ENCODE data around the gene PRG3.
"Not testable (repeated sequence)": the region's sequence is repeated elsewhere in the genome, so short reads cannot be mapped to it uniquely, and the experiment has no call there.

PRG3 gene

DNA sequence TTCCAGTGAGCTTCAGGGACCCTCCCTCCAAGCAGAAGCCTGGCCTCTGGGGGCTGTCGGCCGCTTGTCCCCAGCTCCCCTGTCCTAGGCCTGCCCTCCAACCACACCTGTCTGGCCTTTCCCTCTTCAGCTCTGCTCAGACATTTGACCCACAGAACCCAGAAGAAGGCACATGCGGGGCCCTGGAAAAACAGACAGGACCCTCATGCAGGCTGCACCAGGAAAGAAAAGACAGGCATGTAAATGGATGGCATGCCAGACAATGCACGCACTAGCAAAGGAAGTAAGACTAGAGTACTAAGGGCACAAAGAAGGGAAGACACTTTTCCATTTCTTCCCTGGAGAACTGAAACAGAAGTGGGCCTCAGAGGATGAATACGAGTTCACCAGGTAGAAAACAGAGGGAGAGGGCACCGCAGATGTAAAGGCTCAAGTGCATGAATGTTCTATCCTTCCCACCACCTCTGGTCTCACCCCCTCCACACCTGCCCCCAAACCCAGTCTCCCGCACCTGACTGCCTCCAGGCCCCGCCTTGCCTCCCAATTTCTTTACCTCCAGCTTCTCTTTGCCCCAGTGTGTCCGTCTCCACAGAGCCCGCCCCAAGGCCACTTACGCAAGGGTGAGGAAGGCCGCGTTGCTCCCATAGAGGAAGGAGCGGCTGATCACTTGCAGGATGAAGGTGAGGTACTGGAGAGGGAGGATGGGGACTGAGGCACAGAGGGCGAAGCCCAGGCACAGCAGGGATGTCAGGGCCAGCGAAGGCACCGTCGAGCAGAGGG, 28.6 kb upstream of the PRG3 start:
- in situ Hi-C loops (cut with HindIII; ENCODE audit: low sequenced_read_pairs), result no loop called here

DNA sequence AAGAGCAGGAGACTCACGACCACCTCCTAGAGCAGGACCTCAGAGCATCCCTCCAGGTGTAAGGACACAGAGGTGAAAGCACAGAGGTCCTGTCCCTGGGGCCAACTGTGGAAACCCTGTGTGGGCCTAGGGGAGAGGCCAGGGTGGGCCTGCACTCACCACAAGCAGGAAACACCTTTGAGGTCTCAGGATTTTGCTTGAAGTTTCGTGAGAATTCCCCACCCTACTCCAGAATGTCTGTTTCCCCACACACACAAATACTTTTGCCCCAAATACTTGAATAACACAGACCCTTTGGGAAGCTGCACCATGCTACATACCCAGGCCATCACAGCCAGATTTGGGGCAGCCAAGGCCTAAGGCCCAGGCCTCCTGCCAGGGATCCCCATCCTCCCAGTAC, 27.8 kb upstream of the PRG3 start:
- in situ Hi-C loops (cut with HindIII; ENCODE audit: low sequenced_read_pairs), result no loop called here

DNA sequence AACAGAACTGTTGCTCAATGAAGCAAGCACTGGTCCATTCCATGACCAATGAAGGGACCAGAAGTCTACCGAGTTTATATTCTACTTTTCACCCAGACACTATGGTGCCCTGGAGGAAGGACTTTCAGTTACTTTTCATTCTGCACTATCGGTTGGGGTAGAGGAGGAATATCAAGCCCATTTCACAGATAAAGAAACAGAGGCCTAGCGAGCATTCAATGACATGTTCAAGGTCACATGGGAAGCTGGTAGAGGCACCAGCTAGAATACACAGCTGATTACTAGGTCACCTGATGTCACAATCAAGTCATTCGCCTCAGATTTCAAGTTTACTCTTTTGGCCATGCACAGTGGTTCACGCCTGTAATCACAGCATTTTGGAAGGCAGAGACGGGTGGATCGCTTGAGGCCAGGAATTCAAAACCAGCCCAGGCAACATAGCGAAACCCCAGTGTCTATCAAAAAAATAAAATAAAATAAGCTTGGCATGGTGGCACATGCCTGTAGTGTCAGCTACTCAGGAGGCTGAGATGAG, 27.1 kb upstream of the PRG3 start:
- in situ Hi-C loops (cut with HindIII; ENCODE audit: low sequenced_read_pairs), result no loop called here

DNA sequence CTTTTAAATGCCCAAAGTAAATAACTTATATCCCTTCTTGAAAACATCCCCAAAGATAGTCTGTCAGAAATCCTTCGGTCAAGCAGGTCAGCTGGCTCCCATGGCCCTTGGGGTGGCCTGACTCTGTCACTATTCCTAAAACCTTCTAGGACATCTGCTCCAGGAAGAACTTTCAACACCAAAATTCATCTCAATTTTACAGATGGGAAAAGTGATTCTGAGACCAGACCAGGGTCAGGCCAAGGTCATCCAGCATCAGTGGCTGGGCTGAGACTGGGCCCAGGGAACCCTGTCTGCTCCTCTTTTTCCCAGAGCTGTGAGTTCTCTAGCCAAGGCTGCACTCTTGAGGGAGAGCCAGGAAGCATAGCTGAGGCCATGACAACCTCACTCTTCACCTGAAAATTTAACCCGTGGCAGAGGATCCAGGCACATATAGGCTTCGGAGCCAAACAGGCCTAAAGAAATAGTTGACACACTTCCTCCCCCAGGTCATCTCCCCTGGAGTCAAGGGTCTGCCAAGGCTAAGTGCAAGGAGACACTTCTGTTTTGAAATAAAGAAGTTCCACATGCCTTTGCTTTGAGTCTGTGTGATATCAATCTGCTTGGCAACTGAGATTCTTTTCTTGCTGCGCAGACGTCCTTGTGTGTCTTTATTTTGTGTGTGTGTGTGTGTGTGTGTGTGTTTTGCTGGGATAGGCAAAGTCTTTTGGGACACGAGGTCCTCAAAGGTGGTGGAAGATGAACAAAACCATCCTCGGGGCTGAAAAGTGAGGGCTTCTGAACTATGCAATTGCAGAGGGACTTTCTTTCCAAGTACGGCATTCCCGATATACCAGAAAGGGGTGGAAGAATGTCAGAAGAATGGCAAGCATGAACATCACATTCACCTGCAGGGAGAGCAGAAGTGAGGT, 26.3 kb upstream of the PRG3 start:
- in situ Hi-C loops (cut with HindIII; ENCODE audit: low sequenced_read_pairs), result no loop called here

DNA sequence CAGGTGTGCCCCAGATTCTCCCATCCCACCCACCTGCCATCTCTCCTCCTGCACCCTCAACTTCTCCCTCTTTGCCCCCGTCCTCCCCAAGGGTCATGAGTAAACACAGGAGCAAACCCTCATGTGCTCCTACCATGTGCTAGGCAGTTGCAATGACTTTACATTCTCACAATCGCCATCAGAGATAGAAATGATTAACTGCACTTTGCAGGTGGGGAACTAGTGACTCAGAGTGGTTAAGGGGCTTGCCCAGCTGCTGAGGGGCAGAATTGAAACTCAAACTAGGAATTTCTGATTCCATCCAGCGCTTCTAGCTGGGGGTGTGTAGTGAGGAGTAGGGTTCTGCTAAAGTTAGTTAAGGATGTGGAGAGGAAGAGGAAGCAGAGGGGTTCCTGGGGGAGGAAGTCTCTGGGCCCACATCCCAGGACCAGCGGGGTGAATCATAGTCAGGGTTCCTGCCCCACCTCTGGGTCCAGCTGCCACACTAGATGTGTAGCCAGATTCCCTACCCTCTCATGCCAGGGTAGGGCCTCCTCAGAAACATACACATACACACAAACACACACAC, 25.5 kb upstream of the PRG3 start:
- in situ Hi-C loops (cut with HindIII; ENCODE audit: low sequenced_read_pairs), result no loop called here

DNA sequence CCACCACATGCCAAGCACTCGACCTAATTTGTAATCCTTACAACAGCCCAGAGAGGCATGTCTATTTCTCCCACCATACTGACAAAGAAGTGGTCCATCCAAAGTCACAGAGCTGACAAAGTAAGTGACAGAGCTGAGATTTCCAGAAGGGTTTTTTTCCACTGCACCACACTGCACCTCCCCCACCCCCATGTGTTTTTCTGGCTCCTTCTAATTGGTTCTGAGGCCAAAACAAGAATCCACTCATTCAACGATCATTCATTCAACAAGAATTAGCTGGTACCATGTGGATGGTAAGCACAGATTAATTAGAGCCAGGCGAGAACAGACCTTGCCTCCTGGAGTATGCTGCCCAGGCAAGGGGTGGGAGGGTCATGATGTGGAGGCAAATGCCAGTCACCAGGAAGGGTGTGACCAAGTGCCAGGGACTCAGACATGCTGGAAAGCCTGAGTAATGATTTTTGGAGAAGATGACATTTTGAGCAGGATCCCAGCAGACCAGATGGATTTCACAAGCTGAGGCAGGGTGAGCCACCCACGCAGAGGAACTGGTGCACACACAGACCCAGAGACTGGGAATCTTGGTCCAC, 24.4 kb upstream of the PRG3 start:
- in situ Hi-C loops (cut with HindIII; ENCODE audit: low sequenced_read_pairs), result no loop called here

DNA sequence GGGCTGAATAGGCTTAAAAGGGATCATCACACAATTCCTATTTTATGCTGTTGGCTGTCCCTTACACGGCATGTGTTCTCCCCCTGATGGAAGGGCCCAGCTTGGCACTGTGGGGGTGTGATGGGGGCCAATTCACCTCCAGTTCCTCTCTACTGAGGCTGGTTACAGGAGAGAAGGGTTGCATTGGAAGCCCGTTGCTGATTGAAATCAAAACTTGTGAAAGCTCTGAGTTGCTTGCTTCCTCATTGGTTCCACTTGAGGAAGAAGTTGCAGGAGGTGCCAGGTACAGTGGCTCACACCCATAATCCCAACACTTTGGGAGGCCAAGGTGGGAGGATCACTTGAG, 22.8 kb upstream of the PRG3 start:
- in situ Hi-C loops (cut with HindIII; ENCODE audit: low sequenced_read_pairs), result no loop called here

DNA sequence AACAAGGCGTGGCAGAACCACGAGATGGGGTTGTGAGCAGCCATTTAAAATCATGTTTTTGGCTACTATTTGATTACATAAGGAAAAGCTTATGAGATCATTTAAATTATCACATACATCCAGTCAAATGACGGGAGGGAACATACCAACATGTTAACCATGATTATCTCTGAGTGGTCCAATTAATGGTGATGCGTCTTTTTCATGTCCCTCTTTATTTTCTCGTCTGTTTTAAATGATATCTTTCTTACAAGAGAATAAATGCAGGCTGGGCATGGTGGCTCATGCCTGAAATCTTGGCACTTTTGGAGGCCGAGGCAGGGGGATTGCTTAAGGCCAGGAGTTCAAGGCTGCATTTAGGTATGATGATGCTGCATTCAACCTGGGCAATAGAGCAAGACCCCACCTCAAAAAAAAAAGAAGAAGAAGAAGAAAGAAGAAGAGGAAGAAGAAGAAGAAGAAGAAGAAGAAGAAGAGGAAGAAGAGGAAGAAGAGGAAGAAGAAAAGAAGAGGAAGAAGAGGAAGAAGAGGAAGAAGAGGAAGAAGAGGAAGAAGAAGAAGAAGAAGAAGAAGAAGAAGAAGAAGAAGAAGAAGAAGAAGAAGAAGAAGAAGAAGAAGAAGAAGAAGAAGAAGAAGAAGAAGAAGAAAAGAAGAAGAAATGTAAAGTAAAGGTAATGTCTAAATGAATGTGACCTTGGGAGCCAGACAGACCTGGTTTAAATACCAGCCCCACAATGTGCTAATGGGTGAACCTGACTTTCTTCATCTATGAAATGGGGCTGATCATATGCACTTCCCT, 22.3 kb upstream of the PRG3 start:
- in situ Hi-C loops (cut with HindIII; ENCODE audit: low sequenced_read_pairs), result not testable (repeated sequence)

DNA sequence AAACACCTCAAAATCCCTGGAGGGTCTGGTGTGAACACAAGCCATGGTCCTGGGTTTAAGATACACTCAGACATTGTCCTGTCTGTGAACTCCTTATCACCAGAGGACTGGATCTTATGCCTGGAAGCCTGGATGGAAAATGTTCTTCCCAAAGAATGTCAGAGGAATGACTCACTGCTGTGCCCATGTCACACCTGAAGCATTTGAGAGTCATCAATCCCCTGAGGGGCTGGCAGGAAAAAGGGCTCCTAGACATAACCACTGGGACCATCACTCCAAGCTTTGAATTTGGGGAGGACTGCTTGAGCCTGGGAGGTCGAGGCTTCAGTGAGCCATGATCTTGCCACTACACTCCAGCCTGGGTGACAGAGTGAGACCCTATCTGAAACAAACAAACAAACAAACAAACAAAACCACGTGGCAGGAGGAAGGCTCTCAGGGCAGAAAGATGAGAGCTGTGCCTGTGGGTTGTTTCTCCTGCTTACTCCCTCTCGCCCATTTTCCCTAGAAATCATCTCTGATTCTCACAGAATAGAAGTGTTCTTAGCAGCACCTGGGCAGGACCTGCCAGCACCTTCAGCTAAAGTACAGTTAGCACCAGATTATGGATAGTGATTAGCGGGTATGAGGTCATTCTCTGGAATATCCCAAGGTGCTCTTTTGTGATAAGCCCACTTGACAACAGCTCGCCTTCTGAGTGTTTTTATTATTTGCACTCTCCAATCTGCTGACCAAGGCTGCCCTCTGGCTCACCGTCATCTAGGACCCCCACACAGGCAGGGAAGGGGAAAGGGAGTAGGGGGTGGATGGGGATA, 21.4 kb upstream of the PRG3 start:
- in situ Hi-C loops (cut with HindIII; ENCODE audit: low sequenced_read_pairs), result no loop called here

DNA sequence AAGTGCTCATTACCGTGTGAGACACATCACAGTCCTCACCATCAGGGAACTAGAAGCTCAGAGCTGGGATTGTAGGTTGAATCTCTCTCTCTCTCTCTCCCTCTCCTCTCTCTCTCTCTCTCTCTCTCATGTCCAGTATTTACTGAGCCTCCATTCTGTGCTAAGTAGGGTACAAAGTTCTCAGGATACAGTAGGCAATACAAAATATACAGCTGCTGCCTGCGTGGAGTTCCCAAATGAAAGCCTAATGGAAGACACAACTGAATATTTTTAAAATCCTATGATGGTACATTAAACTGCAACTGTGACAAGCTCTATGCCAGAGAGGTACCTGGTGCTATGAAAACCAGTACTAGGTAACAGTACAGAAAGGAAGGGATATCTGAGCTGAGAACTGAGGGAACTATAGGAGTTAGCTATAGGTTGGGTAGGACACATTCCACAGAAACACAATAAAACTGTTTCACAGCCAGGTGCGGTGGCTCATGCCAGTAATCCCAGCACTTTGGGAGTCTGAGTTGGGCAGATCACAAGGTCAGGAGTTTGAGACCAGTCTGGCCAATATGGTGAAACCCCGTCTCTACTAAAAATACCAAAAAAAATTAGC, 19.1 kb upstream of the PRG3 start:
- in situ Hi-C loops (cut with HindIII; ENCODE audit: low sequenced_read_pairs), result no loop called here

DNA sequence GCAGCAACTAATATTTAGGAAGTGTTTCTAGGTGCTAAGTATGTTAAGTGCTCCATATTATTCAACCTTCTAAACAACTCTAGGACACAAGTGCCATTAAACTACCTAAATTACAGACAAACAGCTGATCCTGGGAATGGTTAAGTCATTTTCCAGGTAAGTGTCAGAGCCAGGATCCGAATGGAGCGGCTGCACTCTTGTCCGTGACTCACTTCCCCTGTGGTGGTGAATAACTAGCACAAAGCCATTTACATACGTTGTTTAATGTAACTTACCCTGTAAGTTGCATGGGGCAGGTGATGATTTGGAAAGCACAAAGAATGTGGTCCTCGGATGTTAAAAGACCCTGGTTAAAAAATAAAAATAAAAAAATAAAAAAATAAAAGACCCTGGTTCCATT, 18.3 kb upstream of the PRG3 start:
- in situ Hi-C loops (cut with HindIII; ENCODE audit: low sequenced_read_pairs), result no loop called here

DNA sequence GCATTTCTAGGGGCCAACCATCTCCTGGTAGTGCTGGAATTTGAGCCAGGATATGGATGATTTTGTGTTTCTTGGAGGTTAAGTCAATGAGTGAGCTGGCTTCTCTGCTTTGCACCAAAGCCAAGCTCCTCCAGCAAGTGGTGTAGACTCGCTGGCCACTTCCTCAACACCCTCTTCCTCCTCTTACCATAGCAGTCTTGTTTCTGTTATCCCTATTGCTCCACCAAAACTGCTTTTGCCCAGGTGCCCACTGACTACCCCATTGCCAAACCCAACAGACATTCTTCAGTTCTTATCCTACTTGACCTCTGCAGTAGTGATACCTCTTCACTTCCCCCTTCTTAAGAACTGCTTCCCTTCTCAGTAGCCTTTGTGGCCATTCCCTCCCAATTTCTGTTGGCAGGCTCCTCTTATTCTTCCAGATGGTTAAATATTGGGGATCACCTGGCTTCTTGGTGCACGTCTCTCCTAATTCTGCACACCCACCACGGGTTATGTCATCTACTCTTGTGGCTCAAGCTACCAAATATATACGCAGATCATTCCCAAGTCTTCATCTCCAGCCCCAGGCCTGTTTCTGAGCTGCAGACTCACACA, 16.5 kb upstream of the PRG3 start:
- in situ Hi-C loops (cut with HindIII; ENCODE audit: low sequenced_read_pairs), result no loop called here

DNA sequence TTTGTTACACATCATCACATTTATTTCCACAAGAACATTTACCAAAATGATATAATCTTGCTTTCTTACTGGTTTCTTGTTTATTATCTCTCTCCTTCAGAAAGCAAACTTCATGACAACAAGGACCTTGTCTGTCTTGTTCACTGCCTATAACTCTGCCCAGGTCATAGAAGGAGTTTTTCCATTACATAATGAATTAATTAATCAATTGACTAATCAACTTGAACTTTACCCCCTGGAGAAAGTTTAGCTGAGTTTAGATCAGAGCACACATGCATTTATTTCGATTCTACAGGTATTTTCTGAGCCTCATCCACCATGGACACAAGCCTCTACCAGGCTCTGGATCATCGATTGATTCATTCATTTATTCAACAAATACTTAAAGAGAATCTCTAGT, 15.8 kb upstream of the PRG3 start:
- in situ Hi-C loops (cut with HindIII; ENCODE audit: low sequenced_read_pairs), result no loop called here

DNA sequence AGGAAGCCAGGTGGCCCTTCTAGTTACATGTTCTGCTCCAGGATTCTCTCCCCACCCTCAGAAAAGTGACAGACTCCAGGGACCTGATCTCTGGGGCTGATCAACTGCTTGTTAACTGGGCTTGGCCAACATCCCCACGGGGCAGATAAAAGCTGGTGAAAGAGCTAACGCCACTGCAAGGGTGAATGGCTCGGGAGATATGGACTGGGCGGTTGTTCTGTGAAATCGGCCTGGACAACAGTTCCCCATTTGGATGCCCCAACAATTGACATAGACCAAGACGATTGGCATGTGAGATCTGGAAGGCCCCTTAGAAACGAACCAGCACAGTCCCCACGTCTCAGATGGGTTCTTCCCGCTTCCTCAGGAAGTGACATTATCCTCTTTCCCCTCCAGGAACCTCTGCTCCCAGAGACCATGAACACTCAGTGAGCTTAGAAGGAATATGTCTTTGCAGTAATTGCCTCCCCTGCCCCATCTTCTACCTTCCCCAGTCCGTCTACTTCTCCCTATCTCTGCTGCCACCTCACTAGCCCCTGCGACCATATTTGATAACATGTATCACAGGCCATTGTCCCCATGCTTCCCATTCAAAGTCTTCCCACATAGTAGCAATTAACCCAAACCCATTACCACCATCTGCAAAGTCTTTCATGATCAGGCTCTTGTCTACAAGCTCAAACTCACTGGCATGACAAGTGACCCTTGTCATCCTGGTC, 15.1 kb upstream of the PRG3 start:
- in situ Hi-C loops (cut with HindIII; ENCODE audit: low sequenced_read_pairs), result no loop called here

DNA sequence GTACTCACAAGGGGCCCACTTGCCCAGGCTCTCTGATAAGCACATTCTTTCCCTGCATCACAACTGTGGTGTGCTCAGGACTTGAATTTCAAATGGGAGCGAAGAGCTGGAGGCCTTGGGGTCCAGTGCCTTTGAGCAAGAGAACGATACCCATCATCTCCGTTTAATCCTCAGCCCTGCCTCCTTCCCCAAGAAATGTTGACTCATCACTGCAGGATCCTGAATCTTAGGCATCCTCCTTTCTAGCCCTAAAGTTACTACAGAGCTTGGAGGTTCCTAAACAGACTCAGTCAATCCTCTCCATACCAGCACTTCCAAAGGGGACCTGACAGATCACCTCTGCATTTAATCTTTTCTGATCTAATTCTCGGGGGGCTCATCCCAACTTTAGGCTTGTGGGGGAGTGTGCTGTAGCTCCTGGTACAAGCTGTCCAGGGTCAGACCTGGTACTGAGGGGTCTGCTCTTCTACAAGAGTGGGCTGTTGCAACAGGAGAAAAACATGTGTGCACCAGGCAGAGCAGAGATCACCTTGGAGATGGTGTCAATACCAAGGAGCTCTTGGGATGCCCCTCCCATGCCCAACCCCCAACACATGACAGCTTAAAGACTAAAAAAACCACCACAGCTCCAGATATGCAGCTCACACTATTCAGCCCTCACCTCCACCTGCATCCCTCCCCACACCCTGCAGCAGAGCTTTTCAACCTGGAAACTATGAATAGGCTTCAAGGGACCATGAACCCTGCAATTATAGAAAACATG, 13.4 kb upstream of the PRG3 start:
- in situ Hi-C loops (cut with HindIII; ENCODE audit: low sequenced_read_pairs), result no loop called here

DNA sequence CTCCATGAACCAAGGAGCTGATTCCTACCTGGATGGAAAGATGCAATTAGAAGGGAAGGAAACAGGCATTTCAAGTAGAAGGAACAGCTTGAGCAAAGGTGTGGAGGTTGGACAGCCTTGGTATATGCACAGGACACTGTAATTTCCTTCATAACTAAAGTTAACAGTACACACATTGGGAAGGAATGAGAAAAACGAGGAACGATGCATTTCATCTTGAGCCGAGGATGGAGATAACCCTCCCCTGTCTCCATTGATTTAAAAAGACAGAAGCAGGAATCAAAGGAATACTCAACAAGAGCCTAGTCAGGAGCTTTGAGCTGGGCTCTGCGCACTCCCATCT, 11.8 kb upstream of the PRG3 start:
- in situ Hi-C loops (cut with HindIII; ENCODE audit: low sequenced_read_pairs), result no loop called here

DNA sequence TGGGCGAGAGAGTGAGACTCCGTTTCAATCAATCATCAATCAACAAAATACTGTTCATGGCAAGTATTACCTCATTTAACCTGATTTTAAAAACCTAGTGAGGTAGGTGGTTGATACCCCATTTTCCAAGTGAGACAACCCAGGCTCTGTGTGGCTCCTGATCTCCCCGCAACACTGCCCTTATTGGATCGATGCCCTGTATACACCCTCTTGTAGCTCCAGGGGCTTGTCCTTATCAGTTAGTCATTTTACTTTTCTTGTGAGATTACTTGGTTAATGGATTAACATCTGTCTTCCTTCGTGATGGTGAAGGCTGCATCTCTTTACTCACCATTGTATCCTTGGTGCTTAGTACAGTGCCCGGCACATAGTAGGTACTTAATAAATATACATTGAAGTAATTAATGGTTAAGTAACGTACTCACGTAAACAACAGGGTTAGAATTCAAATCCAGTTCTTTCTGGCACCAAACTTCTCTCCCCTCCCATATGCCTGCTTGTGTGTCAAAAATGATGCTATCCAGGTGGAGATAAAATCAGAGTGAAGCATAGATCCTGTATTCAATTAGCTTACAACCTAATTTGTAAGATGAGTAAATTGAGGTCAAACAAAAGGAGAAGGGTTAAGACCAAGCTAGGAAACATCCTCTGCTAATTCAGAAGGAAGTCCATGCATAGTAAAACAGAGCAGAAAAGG, 11.3 kb upstream of the PRG3 start:
- in situ Hi-C loops (cut with HindIII; ENCODE audit: low sequenced_read_pairs), result no loop called here

Measured in endothelial cell of hepatic sinusoid (primary cell).